ENCODE results near the gene PVR.
"Not testable (repeated sequence)": the region's sequence is repeated elsewhere in the genome, so short reads cannot be mapped to it uniquely, and the experiment has no call there.

Gene PVR

GRCh38 chr19:44620667-44621066, 23.0 kb upstream of the PVR start:
- DNase-seq = no peak

- no peak for DNase-seq
These were observed 22.3 kb upstream of the PVR start for GRCh38 chr19:44621367-44621766.

GRCh38 chr19:44623080-44623479, 20.6 kb upstream of the PVR start:
- DNase-seq = no peak

- DNase-seq = no peak
These were observed 20.1 kb upstream of the PVR start for GRCh38 chr19:44623626-44624025.

GRCh38 chr19:44624840-44625354, 18.8 kb upstream of the PVR start:
- DNase-seq = no peak

- DNase-seq = not testable (repeated sequence)
These were observed 18.1 kb upstream of the PVR start for GRCh38 chr19:44625637-44626036.

- DNase-seq = no peak
These were observed 17.6 kb upstream of the PVR start for GRCh38 chr19:44626048-44626624.

GRCh38 chr19:44627631-44628030, 16.1 kb upstream of the PVR start:
- no peak for DNase-seq

- no peak for DNase-seq
These were observed 14.9 kb upstream of the PVR start for GRCh38 chr19:44628793-44629192.

GRCh38 chr19:44631611-44632010, 12.1 kb upstream of the PVR start:
- DNase-seq = not testable (repeated sequence)

GRCh38 chr19:44634058-44634457, 9.7 kb upstream of the PVR start:
- not testable (repeated sequence) for DNase-seq

- DNase-seq = no peak
These were observed 8.9 kb upstream of the PVR start for GRCh38 chr19:44634785-44635184.

- no peak for DNase-seq
These were observed 7.9 kb upstream of the PVR start for GRCh38 chr19:44635581-44636438.

GRCh38 chr19:44636439-44637389, 7.0 kb upstream of the PVR start:
- DNase-seq = no peak

GRCh38 chr19:44637390-44637764, 6.3 kb upstream of the PVR start:
- DNase-seq = no peak

GRCh38 chr19:44640518-44640917, 3.2 kb upstream of the PVR start:
- DNase-seq = no peak

- DNase-seq = no peak
These were observed 2.0 kb upstream of the PVR start for GRCh38 chr19:44641501-44642265.

- no peak for DNase-seq
These were observed 1.3 kb upstream of the PVR start for GRCh38 chr19:44642377-44642776.

GRCh38 chr19:44644402-44645016, 799 bp downstream of the PVR start:
- DNase-seq = no peak

GRCh38 chr19:44645407-44646048, 1.8 kb downstream of the PVR start:
- DNase-seq = no peak

GRCh38 chr19:44646049-44646416, 2.3 kb downstream of the PVR start:
- no peak for DNase-seq

Measured in GOT3 (cell line).